ENCODE data around the gene AMZ1. TPM values are rescaled to one million over a fixed set of nuclear protein-coding genes. Genes with fewer than 3 reads are reported as not detected.

Gene AMZ1
- total RNA-seq, 1 donor from 2014 or later: 14.2 TPM

- no peak for DNase-seq (ENCODE audit: low read depth)
These were observed 36.7 kb upstream of the AMZ1 start for GRCh38 chr7:2651336-2651735.

- no peak for DNase-seq (ENCODE audit: low read depth)
These were observed 35.9 kb upstream of the AMZ1 start for GRCh38 chr7:2651847-2652735.

GRCh38 chr7:2652736-2653060 lies 35.3 kb upstream of the AMZ1 start:
- DNase-seq (ENCODE audit: low read depth): no peak

- DNase-seq (ENCODE audit: low read depth): no peak
These were observed 33.9 kb upstream of the AMZ1 start for GRCh38 chr7:2654059-2654458.

GRCh38 chr7:2655870-2656614 lies 32.0 kb upstream of the AMZ1 start:
- no peak for DNase-seq (ENCODE audit: low read depth)

GRCh38 chr7:2657208-2657607 lies 30.8 kb upstream of the AMZ1 start:
- no peak for DNase-seq (ENCODE audit: low read depth)

- DNase-seq (ENCODE audit: low read depth): no peak
These were observed 29.9 kb upstream of the AMZ1 start for GRCh38 chr7:2657920-2658671.

- no peak for DNase-seq (ENCODE audit: low read depth)
These were observed 29.1 kb upstream of the AMZ1 start for GRCh38 chr7:2658941-2659340.

- DNase-seq (ENCODE audit: low read depth): no peak
These were observed 28.2 kb upstream of the AMZ1 start for GRCh38 chr7:2659556-2660358.

GRCh38 chr7:2660359-2661095 lies 27.5 kb upstream of the AMZ1 start:
- no peak for DNase-seq (ENCODE audit: low read depth)

GRCh38 chr7:2661096-2661449 lies 26.9 kb upstream of the AMZ1 start:
- no peak for DNase-seq (ENCODE audit: low read depth)

- no peak for DNase-seq (ENCODE audit: low read depth)
These were observed 26.3 kb upstream of the AMZ1 start for GRCh38 chr7:2661602-2662272.

- no peak for DNase-seq (ENCODE audit: low read depth)
These were observed 25.5 kb upstream of the AMZ1 start for GRCh38 chr7:2662273-2663120.

- DNase-seq (ENCODE audit: low read depth): no peak
These were observed 24.7 kb upstream of the AMZ1 start for GRCh38 chr7:2663121-2663886.

GRCh38 chr7:2663960-2664359 lies 24.0 kb upstream of the AMZ1 start:
- no peak for DNase-seq (ENCODE audit: low read depth)

- DNase-seq (ENCODE audit: low read depth): no peak
These were observed 22.6 kb upstream of the AMZ1 start for GRCh38 chr7:2665359-2665791.

- DNase-seq (ENCODE audit: low read depth): no peak
These were observed 21.8 kb upstream of the AMZ1 start for GRCh38 chr7:2666155-2666554.

- DNase-seq (ENCODE audit: low read depth): no peak
These were observed 21.3 kb upstream of the AMZ1 start for GRCh38 chr7:2666588-2667250.
